ENCODE results near the gene NECTIN3. TPM values are rescaled to one million over a fixed set of nuclear protein-coding genes. Genes with fewer than 3 reads are reported as not detected.
A peak's percentile ranks its signal among the peaks of the same experiment; 100 is the strongest.

NECTIN3 gene
- total and polyA plus RNA-seq, 2 experiments from 2014 or later, result 16.1 to 22.8 TPM

GRCh38 chr3:111047812-111048435, 23.7 kb upstream of the NECTIN3 start:
- no peak overlapping the region for H3K4me3 ChIP-seq
- H3K9me3 ChIP-seq (ENCODE audit: low read depth), result no peaks in the 10 kb centered on the region
- no peak overlapping the region for H3K27ac ChIP-seq
- H3K27me3 ChIP-seq, result no peaks in the 10 kb centered on the region
- DNase-seq (ENCODE audit: low read depth in 1 of 2, low spot score in 1 of 2), result no peak
- TF ChIP-seq, protein P1, sequence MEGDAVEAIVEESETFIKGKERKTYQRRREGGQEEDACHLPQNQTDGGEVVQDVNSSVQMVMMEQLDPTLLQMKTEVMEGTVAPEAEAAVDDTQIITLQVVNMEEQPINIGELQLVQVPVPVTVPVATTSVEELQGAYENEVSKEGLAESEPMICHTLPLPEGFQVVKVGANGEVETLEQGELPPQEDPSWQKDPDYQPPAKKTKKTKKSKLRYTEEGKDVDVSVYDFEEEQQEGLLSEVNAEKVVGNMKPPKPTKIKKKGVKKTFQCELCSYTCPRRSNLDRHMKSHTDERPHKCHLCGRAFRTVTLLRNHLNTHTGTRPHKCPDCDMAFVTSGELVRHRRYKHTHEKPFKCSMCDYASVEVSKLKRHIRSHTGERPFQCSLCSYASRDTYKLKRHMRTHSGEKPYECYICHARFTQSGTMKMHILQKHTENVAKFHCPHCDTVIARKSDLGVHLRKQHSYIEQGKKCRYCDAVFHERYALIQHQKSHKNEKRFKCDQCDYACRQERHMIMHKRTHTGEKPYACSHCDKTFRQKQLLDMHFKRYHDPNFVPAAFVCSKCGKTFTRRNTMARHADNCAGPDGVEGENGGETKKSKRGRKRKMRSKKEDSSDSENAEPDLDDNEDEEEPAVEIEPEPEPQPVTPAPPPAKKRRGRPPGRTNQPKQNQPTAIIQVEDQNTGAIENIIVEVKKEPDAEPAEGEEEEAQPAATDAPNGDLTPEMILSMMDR (IDR thresholded peaks at IDR 0.05; ENCODE audit: low read depth, low read length), result no peak
- H3K36me3 ChIP-seq, result no peaks in the 10 kb centered on the region
- peaks cover 2% of the 10 kb centered on the region for H3K4me1 ChIP-seq (ENCODE audit: low read depth)

- TF ChIP-seq, protein P1 (IDR thresholded peaks at IDR 0.05; ENCODE audit: low read depth, low read length), result no peak
- Histone ChIP-seq H3K27me3 (no peaks in the 10 kb centered on the region), H3K9me3 (ENCODE audit: low read depth) (no peaks in the 10 kb centered on the region), H3K36me3 (no peaks in the 10 kb centered on the region), H3K4me3 (no peak overlapping the region), H3K27ac (no peak overlapping the region), H3K4me1 (ENCODE audit: low read depth) (peaks cover 2% of the 10 kb centered on the region)
- DNase-seq (ENCODE audit: low read depth in 1 of 2, low spot score in 1 of 2), result no peak
Measured at GRCh38 chr3:111051354-111051753, 20.3 kb upstream of the NECTIN3 start.

- TF ChIP-seq, protein P1 (IDR thresholded peaks at IDR 0.05; ENCODE audit: low read depth, low read length), result no peak
- peaks cover 10% of the 10 kb centered on the region for H3K4me1 ChIP-seq (ENCODE audit: low read depth)
Measured at GRCh38 chr3:111068574-111068973, 3.0 kb upstream of the NECTIN3 start.

DNA sequence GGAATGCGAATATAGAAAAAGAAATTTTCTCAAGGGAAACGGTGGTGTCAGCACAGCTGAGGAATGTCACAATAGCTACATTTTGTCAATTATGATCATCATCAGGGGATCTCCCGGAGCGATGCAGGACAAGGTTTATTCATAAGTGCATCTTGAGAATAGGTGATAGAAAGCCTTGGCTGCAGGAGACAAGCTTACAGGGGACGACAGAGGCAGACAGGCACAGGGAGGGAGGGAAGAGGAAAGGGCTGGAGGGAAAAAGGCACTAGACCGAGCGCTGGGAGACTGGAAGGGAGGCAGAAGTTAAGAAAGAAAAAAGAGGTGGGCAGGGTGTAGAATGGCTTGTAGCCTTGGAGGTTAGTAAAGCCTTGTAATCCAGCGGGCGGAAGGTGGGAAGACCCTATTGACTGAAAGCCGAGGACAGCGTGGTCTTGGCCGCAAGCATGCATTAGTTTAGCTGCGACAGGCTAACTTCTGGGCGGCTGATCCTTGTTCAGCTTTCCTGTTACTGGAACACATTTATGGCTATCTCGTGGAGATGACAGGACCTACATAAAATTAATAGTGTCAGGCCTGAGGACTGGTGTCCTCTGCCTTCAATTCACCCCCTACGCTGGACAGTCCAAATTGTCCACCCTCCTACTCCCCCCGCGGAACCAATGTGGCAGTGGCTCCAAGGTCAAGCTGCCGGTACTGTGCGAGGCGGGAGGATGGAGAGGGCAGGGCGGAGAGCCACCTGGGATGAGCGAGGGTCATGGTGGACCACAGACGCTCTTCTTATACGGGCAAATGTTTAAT, 1.4 kb upstream of the NECTIN3 start:
- Histone ChIP-seq H3K27ac (peak overlapping the region; percentile 91), H3K9me3 (ENCODE audit: low read depth) (no peaks in the 10 kb centered on the region), H3K4me1 (ENCODE audit: low read depth) (peaks cover 22% of the 10 kb centered on the region), H3K36me3 (no peaks in the 10 kb centered on the region), H3K27me3 (no peaks in the 10 kb centered on the region), H3K4me3 (peak overlapping the region; percentile 69)
- peak; percentile 18 to 36 for DNase-seq (ENCODE audit: low read depth in 1 of 2, low spot score in 1 of 2)
- TF ChIP-seq, protein P1 (IDR thresholded peaks at IDR 0.05; ENCODE audit: low read depth, low read length), result no peak

More at GRCh38 chr3:111068574-111068973, 3.0 kb upstream of the NECTIN3 start:
- H3K27ac ChIP-seq, result no peak overlapping the region
- no peaks in the 10 kb centered on the region for H3K27me3 ChIP-seq
- H3K4me3 ChIP-seq, result no peak overlapping the region
- no peaks in the 10 kb centered on the region for H3K9me3 ChIP-seq (ENCODE audit: low read depth)
- no peak for DNase-seq (ENCODE audit: low read depth in 1 of 2, low spot score in 1 of 2)
- no peaks in the 10 kb centered on the region for H3K36me3 ChIP-seq

GRCh38 chr3:111070772-111071256, 802 bp upstream of the NECTIN3 start:
- TF ChIP-seq, protein P1 (IDR thresholded peaks at IDR 0.05; ENCODE audit: low read depth, low read length), result peak; percentile 8
- H3K9me3 ChIP-seq (ENCODE audit: low read depth), result no peaks in the 10 kb centered on the region
- H3K4me3 ChIP-seq, result peak overlapping the region; percentile 69
- no peak for DNase-seq (ENCODE audit: low read depth in 1 of 2, low spot score in 1 of 2)
- H3K27ac ChIP-seq, result peak overlapping the region; percentile 91
- H3K4me1 ChIP-seq (ENCODE audit: low read depth), result peaks cover 26% of the 10 kb centered on the region
- no peaks in the 10 kb centered on the region for H3K36me3 ChIP-seq
- H3K27me3 ChIP-seq, result no peaks in the 10 kb centered on the region

Measured in cardiac muscle cell (in vitro differentiated cells and primary cell).